Loucy (cell line): ENCODE results near the gene CDK11B.

Source experiments
- H2AFZ ChIP-seq: fragments of 200-600 bp; sonication (generic); 2 replicates; pipeline ENCODE4 v1.6.0; 2016; ENCODE audit warnings: antibody characterized with exemption, mild to moderate bottlenecking, low read length, moderate library complexity
- H3F3A ChIP-seq: fragments of 200-600 bp; 2 replicates; pipeline ENCODE4 v1.6.0; 2016; ENCODE audit warnings: antibody characterized with exemption, low read depth, mild to moderate bottlenecking
- H3K27me3 ChIP-seq: fragments of 200-600 bp; sonication (generic); 2 replicates; pipeline ENCODE4 v1.6.1; 2014; ENCODE audit warnings: low read length, mild to moderate bottlenecking; ENCODE audit not compliant: insufficient read depth, poor library complexity, severe bottlenecking
- H3K36me3 ChIP-seq: fragments of 200-600 bp; sonication (generic); 2 replicates; pipeline ENCODE4 v1.6.1; 2016; ENCODE audit warnings: low read length; ENCODE audit not compliant: insufficient read depth
- H3K4me1 ChIP-seq: fragments of 200-600 bp; sonication (generic); 2 replicates; pipeline ENCODE4 v1.5.1; 2014; ENCODE audit warnings: low read length, mild to moderate bottlenecking; ENCODE audit not compliant: insufficient read depth, poor library complexity, severe bottlenecking
- H3K4me2 ChIP-seq: fragments of 200-600 bp; sonication (generic); 2 replicates; pipeline ENCODE4 v1.6.0; 2014; ENCODE audit warnings: antibody characterized with exemption, low read length, low read depth, mild to moderate bottlenecking; ENCODE audit not compliant: poor library complexity, severe bottlenecking
- H3K4me3 ChIP-seq: fragments of 200-600 bp; sonication (generic); 2 replicates; pipeline ENCODE4 v1.5.1; 2014; ENCODE audit warnings: low read length, mild to moderate bottlenecking, mixed read lengths; ENCODE audit not compliant: poor library complexity, severe bottlenecking
- H3K79me2 ChIP-seq: fragments of 200-600 bp; sonication (generic); 2 replicates; pipeline ENCODE4 v1.6.1; 2014; ENCODE audit warnings: low read length; ENCODE audit not compliant: insufficient read depth
- H3K9ac ChIP-seq: fragments of 200-600 bp; sonication (generic); 2 replicates; pipeline ENCODE4 v1.6.0; 2014; ENCODE audit warnings: mild to moderate bottlenecking, low read depth, low read length, moderate library complexity; ENCODE audit not compliant: poor library complexity, severe bottlenecking
- H3K9me2 ChIP-seq: fragments of 200-600 bp; sonication (generic); replicated peaks from 2 replicates; pipeline ENCODE4 v1.6.1; 2016; ENCODE audit warnings: low read depth, low read length, mixed read lengths
- H3K9me3 ChIP-seq: fragments of 200-600 bp; sonication (generic); 2 replicates; pipeline ENCODE4 v1.6.1; 2014; ENCODE audit warnings: mild to moderate bottlenecking, antibody characterized with exemption, low read length, low read depth; ENCODE audit not compliant: insufficient read depth
- H4K20me1 ChIP-seq: fragments of 200-600 bp; sonication (generic); 2 replicates; pipeline ENCODE4 v1.6.0; 2014; ENCODE audit warnings: antibody characterized with exemption, low read length, mild to moderate bottlenecking; ENCODE audit not compliant: insufficient read depth, poor library complexity, severe bottlenecking
- CTCF ChIP-seq: fragments of 200-600 bp; sonication (generic); conservative IDR thresholded peaks from 2 replicates; pipeline ENCODE4 v1.5.1; 2014; ENCODE audit warnings: mild to moderate bottlenecking, antibody characterized with exemption, low read length
- EZH2phosphoT487 ChIP-seq: fragments of 200-600 bp; IDR thresholded peaks from 2 replicates; pipeline ENCODE4 v1.6.1; 2018; ENCODE audit warnings: antibody characterized with exemption, mild to moderate bottlenecking, moderate library complexity, borderline replicate concordance

CDK11B gene

GRCh38 chr1:1614204-1614953 is 44.4 kb downstream of the CDK11B start:
- Histone ChIP-seq H3K27me3 (no peaks in the 10 kb centered on the region), H3F3A (no peaks in the 10 kb centered on the region), H3K9me3 (no peaks in the 10 kb centered on the region), H2AFZ (0 out of 2 replicates have a peak overlapping the region, but pooled peaks have one; percentile 17), H4K20me1 (peaks cover 16% of the 10 kb centered on the region), H3K4me2 (peak overlapping the region; percentile 95), H3K36me3 (no peaks in the 10 kb centered on the region), H3K9me2 (no peaks in the 10 kb centered on the region), H3K4me1 (peaks cover 28% of the 10 kb centered on the region), H3K9ac (peak overlapping the region; percentile 99), H3K79me2 (peaks cover 25% of the 10 kb centered on the region), H3K4me3 (peak overlapping the region; percentile 94)
- TF ChIP-seq EZH2phosphoT487 = no peak
- TF ChIP-seq CTCF = no peak

GRCh38 chr1:1613509-1614082 is 45.2 kb downstream of the CDK11B start:
- Histone ChIP-seq H3K79me2 (peaks cover 25% of the 10 kb centered on the region), H3K9me2 (no peaks in the 10 kb centered on the region), H2AFZ (no peak overlapping the region), H4K20me1 (peaks cover 16% of the 10 kb centered on the region), H3K9me3 (no peaks in the 10 kb centered on the region), H3K4me2 (peak overlapping the region; percentile 95), H3K9ac (peak overlapping the region; percentile 99), H3K27me3 (no peaks in the 10 kb centered on the region), H3K4me1 (peaks cover 28% of the 10 kb centered on the region), H3F3A (no peaks in the 10 kb centered on the region), H3K36me3 (no peaks in the 10 kb centered on the region), H3K4me3 (peak overlapping the region; percentile 94)
- TF ChIP-seq CTCF (no peak), EZH2phosphoT487 (no peak)

GRCh38 chr1:1612104-1612400 is 46.8 kb downstream of the CDK11B start:
- peaks cover 22% of the 10 kb centered on the region for H3K4me1 ChIP-seq
- TF ChIP-seq EZH2phosphoT487 (no peak), CTCF (no peak)
- H2AFZ ChIP-seq = no peak overlapping the region
- peaks cover 16% of the 10 kb centered on the region for H4K20me1 ChIP-seq
- H3K4me2 ChIP-seq = no peak overlapping the region
- no peak overlapping the region for H3K9ac ChIP-seq
- H3K4me3 ChIP-seq = no peak overlapping the region
- H3K79me2 ChIP-seq = peaks cover 22% of the 10 kb centered on the region
- no peaks in the 10 kb centered on the region for H3F3A ChIP-seq
- H3K36me3 ChIP-seq = no peaks in the 10 kb centered on the region
- H3K9me2 ChIP-seq = no peaks in the 10 kb centered on the region
- H3K9me3 ChIP-seq = no peaks in the 10 kb centered on the region
- no peaks in the 10 kb centered on the region for H3K27me3 ChIP-seq
